Ascending aorta (tissue), 2 donors: ENCODE data around the gene ATP11A. TPM values are rescaled to one million over a fixed set of nuclear protein-coding genes. Genes with fewer than 3 reads are reported as not detected.

Source experiments
- DNase-seq, 2 donors: peaks; one replicate each; pipeline ENCODE4 v3.0.0-alpha.2; 2019; ENCODE audit warnings: low spot score in 2 of 2
- H3K27ac ChIP-seq, 2 donors: fragments of 200-600 bp; sonication (generic); one replicate each; pipeline ENCODE4 v1.5.1; 2016 to 2017; ENCODE audit warnings: mild to moderate bottlenecking in 1 of 2
- H3K27me3 ChIP-seq: fragments of 200-600 bp; sonication (generic); one replicate; pipeline ENCODE4 v1.5.1; 2017
- H3K36me3 ChIP-seq, 2 donors: fragments of 200-600 bp; sonication (generic); one replicate each; pipeline ENCODE4 v1.5.1; 2016
- H3K4me1 ChIP-seq, 2 donors: fragments of 200-600 bp; sonication (generic); one replicate each; pipeline ENCODE4 v1.5.1; 2016 to 2017; ENCODE audit warnings: mild to moderate bottlenecking in 1 of 2
- H3K4me3 ChIP-seq, 2 donors: fragments of 200-600 bp; sonication (generic); one replicate each; pipeline ENCODE4 v1.5.1; 2016 to 2017; ENCODE audit warnings: mild to moderate bottlenecking in 1 of 2
- H3K9me3 ChIP-seq, 2 donors: fragments of 200-600 bp; sonication (generic); one replicate each; pipeline ENCODE4 v1.5.1; 2016
- intact Hi-C: fragments of 100-400 bp; cut with DNase I; formaldehyde crosslinking; loops from one replicate; pipeline ENCODE4 v1.15.1; 2023
- total RNA-seq: library from RNA; depleted of rRNA; stranded (reverse); fragments of >200 nt; gene quantifications from one replicate; pipeline ENCODE4 v1.1.0, GENCODE V29; 2016
- TF ChIP-seq, protein P1 (sequence below), 3 experiments: fragments of 200-600 bp in 2 of 3; fragments of 450-650 bp in 1 of 3; sonication (generic) in 2 of 3; IDR thresholded peaks; one replicate each; pipeline ENCODE4 v1.5.1; 2016 to 2019; ENCODE audit warnings: antibody characterized with exemption in 3 of 3, mild to moderate bottlenecking in 1 of 3, moderate library complexity in 1 of 3

The ATP11A gene
- total RNA-seq, 1 donor from 2014 or later, result 50.1 TPM

DNA sequence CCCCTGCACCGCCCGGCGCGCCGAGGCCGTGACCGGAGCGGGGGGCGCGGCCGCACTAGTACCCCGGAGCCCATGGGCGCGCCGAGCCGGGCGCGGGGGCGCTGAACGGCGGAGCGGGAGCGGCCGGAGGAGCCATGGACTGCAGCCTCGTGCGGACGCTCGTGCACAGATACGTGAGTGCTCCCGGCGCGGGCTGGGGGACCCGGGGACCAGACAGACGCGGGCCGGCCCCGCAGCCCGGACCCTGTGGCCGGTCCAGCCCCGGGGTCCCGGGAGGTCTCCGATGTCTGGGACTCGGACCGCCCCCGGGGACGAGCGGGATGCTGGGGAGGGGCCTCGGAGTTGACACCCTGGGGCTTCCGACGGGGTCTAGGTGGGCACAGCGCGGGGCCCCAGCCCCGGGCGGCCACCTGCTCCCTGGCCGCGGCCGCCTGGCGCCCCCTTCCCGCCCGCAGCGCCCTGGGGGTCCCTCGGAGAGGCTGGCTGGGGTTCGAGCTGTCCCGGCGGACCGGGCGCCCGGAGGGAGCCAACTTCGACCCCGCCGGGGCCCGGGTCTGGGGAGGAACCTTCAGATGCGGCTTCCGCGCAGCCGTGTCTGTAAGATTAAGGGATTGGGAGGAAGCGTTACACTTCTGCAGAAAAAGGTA, 568 bp downstream of the ATP11A start:
- DNase-seq, result peak in 1 of 2 donors; percentile 67

DNA sequence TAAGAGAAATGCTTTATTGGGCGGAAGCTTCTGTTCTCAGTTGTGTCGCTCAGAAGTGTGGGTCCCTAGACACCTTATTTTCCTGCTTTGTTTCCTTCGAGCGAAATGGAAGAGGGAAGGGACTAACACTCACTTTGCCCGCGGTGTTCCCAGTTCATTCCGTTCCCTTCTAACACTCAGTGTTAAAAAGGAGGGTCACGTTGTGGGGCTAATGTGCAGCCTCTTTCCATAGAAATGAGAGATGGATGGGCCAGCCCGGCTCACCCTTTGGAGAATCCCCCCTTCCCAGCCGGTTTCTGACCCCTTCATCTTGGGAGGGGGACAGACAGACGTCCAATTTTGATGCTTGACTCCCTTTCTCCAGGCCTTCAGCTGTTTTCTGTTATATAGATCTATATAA, 2.3 kb downstream of the ATP11A start:
- Histone ChIP-seq H3K27me3 (no peaks in the 10 kb centered on the region), H3K4me3 (peak overlapping the region in 1 of 2 donors; percentile 86), H3K36me3 (no peaks in the 10 kb centered on the region), H3K27ac (no peak overlapping the region), H3K9me3 (no peaks in the 10 kb centered on the region), H3K4me1 (peaks cover 0 to 13% of the 10 kb centered on the region in 2 donors)
- TF ChIP-seq, protein P1, sequence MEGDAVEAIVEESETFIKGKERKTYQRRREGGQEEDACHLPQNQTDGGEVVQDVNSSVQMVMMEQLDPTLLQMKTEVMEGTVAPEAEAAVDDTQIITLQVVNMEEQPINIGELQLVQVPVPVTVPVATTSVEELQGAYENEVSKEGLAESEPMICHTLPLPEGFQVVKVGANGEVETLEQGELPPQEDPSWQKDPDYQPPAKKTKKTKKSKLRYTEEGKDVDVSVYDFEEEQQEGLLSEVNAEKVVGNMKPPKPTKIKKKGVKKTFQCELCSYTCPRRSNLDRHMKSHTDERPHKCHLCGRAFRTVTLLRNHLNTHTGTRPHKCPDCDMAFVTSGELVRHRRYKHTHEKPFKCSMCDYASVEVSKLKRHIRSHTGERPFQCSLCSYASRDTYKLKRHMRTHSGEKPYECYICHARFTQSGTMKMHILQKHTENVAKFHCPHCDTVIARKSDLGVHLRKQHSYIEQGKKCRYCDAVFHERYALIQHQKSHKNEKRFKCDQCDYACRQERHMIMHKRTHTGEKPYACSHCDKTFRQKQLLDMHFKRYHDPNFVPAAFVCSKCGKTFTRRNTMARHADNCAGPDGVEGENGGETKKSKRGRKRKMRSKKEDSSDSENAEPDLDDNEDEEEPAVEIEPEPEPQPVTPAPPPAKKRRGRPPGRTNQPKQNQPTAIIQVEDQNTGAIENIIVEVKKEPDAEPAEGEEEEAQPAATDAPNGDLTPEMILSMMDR (IDR thresholded peaks at IDR 0.05), result no peak
- DNase-seq, result peak in 1 of 2 donors; percentile 41
- intact Hi-C loops, result no loop called here

More for the DNA sequence above, 568 bp downstream of the ATP11A start:
- Histone ChIP-seq H3K27ac (peak overlapping the region; percentile 83 to 93), H3K4me3 (peak overlapping the region; percentile 86 to 89), H3K4me1 (peaks cover 0 to 13% of the 10 kb centered on the region in 2 donors), H3K9me3 (no peaks in the 10 kb centered on the region), H3K27me3 (no peaks in the 10 kb centered on the region), H3K36me3 (no peaks in the 10 kb centered on the region)
- intact Hi-C loops, result loop anchor here (2.0 kb wide), 1 partner anchor 32 kb away; no protein-coding TSS in a partner anchor
- TF ChIP-seq, protein P1 (IDR thresholded peaks at IDR 0.05), result no peak

DNA sequence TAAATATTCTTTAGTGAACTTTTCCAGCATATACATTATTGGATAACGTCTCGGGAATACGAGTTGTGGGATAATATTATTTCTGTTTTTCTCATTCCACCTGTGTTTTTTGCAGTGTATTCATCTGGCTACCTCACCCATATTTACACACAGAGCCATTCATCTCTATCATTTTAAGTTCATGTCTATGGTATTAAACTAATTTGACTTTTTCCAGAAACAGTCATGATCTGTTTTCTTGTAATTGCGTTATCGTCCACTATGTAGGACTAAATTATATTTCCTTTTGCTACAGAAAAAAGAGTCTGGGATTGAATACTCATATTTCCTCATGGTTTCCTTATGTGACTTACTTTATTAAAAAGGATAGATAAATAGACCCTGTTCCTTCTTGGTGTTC, 2.7 kb downstream of the ATP11A start:
- Histone ChIP-seq H3K27me3 (no peaks in the 10 kb centered on the region), H3K27ac (no peak overlapping the region), H3K9me3 (no peaks in the 10 kb centered on the region), H3K36me3 (no peaks in the 10 kb centered on the region), H3K4me1 (peaks cover 0 to 13% of the 10 kb centered on the region in 2 donors), H3K4me3 (no peak overlapping the region)
- no peak for DNase-seq
- intact Hi-C loops, result no loop called here
- TF ChIP-seq, protein P1 (IDR thresholded peaks at IDR 0.05), result no peak

DNA sequence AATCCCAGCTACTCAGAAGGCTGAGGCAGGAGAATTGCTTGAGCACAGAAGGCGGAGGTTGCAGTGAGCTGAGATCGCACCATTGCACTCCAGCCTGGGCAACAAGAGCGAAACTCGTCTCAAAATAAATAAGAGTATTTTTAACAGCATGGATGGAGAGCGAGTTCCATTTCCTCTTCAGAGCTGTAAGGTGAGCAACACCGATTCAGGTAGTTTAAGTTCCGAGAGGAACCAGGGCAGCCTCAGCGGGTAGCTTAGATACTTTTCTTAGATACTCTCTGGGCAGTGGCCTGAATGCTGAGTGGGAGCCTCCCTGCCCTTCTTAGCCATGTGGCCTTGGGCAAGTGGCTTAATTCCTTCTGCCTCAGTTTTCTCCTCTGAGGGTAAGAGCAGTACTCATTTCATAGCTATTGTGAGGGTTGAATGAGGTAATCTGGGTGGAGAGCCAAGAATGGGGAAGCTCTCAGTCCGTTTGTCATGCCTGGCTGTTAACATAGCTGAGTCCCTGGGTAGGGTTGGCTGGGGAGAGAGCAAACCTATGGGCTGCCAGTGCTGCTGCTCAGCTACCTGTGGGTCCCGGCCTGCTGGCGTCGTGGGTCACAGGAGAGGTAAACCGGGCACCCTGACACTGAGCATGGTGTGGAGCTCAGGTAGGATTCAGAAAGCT, 4.1 kb downstream of the ATP11A start:
- DNase-seq, result peak in 1 of 2 donors; percentile 60
- no peak overlapping the region for H3K27ac ChIP-seq

DNA sequence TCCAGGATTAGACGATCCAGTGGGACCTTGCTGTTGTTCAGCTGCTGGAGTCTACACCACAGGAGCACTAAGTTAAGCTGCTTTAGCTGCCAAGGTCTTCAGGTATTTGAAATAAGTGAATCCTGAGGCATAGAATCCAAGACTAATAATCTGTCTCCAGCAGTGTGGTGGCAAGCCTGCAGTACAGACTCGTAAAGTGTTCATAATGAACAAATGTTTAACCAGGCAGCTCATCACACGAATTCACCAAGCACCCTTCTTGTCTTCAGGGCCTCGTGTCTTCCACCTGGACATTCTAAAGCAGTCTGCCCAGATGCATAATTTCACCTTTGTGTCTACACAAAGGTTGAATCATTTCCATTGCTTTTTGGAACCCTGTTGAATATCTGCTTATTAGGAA, 5.3 kb downstream of the ATP11A start:
- Histone ChIP-seq H3K27me3 (no peaks in the 10 kb centered on the region), H3K36me3 (no peaks in the 10 kb centered on the region), H3K4me1 (peaks cover 0 to 13% of the 10 kb centered on the region in 2 donors), H3K4me3 (no peak overlapping the region), H3K27ac (no peak overlapping the region), H3K9me3 (no peaks in the 10 kb centered on the region)
- intact Hi-C loops, result no loop called here
- peak in 1 of 2 donors; percentile 18 for DNase-seq
- TF ChIP-seq, protein P1 (IDR thresholded peaks at IDR 0.05), result no peak

More for the DNA sequence above, 4.1 kb downstream of the ATP11A start:
- Histone ChIP-seq H3K4me1 (peaks cover 0 to 13% of the 10 kb centered on the region in 2 donors), H3K9me3 (no peaks in the 10 kb centered on the region), H3K4me3 (no peak overlapping the region), H3K27me3 (no peaks in the 10 kb centered on the region), H3K36me3 (no peaks in the 10 kb centered on the region)
- TF ChIP-seq, protein P1 (IDR thresholded peaks at IDR 0.05), result no peak
- intact Hi-C loops, result no loop called here
